Testis (tissue), 2 donors: ENCODE measurements around the gene TRMT10B.

Source experiments
- POLR2A ChIP-seq: fragments of 450-650 bp; IDR thresholded peaks from one replicate; pipeline ENCODE4 v1.6.1; 2017; ENCODE audit warnings: antibody characterized with exemption, mild to moderate bottlenecking, moderate library complexity
- TF ChIP-seq, protein P1 (sequence below), 3 experiments: fragments of 450-650 bp in 2 of 3; fragments of 200-600 bp in 1 of 3; sonication (generic) in 1 of 3; IDR thresholded peaks; one replicate each; pipeline ENCODE4 v1.5.1; 2016 to 2019; ENCODE audit warnings: antibody characterized with exemption in 3 of 3, mild to moderate bottlenecking in 2 of 3, moderate library complexity in 1 of 3

- TF ChIP-seq, protein P1, sequence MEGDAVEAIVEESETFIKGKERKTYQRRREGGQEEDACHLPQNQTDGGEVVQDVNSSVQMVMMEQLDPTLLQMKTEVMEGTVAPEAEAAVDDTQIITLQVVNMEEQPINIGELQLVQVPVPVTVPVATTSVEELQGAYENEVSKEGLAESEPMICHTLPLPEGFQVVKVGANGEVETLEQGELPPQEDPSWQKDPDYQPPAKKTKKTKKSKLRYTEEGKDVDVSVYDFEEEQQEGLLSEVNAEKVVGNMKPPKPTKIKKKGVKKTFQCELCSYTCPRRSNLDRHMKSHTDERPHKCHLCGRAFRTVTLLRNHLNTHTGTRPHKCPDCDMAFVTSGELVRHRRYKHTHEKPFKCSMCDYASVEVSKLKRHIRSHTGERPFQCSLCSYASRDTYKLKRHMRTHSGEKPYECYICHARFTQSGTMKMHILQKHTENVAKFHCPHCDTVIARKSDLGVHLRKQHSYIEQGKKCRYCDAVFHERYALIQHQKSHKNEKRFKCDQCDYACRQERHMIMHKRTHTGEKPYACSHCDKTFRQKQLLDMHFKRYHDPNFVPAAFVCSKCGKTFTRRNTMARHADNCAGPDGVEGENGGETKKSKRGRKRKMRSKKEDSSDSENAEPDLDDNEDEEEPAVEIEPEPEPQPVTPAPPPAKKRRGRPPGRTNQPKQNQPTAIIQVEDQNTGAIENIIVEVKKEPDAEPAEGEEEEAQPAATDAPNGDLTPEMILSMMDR (IDR thresholded peaks at IDR 0.05), result no peak
- TF ChIP-seq POLR2A, result no peak
Measured at GRCh38 chr9:37818849-37819248, 65.2 kb downstream of the TRMT10B start.
